HepG2 (cell line): ENCODE measurements around the gene CDS1. TPM values are rescaled to one million over a fixed set of nuclear protein-coding genes. Genes with fewer than 3 reads are reported as not detected.

Source experiments
- ATAC-seq: fragments of 200-7000 bp; cut with Tn5 transposase; 3 replicates; pipeline ENCODE4 v1.9.1; 2020; ENCODE audit warnings: mild to moderate bottlenecking, moderate library complexity
- BruUV-seq: library from RNA; stranded (reverse); fragments of 400-500 nt; replicated peaks from 2 replicates; lab custom pipeline; 2021; lab: Mats Ljungman, UMichigan
- CTCF ChIA-PET: fragments of 300-600 bp; formaldehyde crosslinking; extraction: SDS; loops from one replicate; lab custom pipeline; 2021; ENCODE audit warnings: low total read pairs, inconsistent platforms, low intra/inter-chr PET ratio; lab: Yijun Ruan, JAX
- POLR2A ChIA-PET: fragments of 350-600 bp; sonication (Branson Sonifier 250); formaldehyde crosslinking; loops from one replicate; lab custom pipeline; 2020; ENCODE audit warnings: antibody characterized with exemption, inconsistent platforms; lab: Yijun Ruan, JAX
- DNase-seq: peaks from one replicate; pipeline ENCODE4 v3.0.0-alpha.2; 2015; ENCODE audit warnings: low spot score
- FAIRE-seq: peaks from 3 replicates; lab custom pipeline; 2011; peaks lifted over from hg19 to GRCh38; lab: Jason Lieb, UNC
- H2AFZ ChIP-seq: one replicate; pipeline ENCODE4 v1.6.1; 2011; ENCODE audit warnings: low read length, inconsistent platforms
- H3K27ac ChIP-seq: fragments of 300-600 bp; 3 replicates; pipeline ENCODE4 v1.8.0; 2011; ENCODE audit warnings: mixed run types, mild to moderate bottlenecking, mixed read lengths, low read length, inconsistent platforms; ENCODE audit not compliant: insufficient read depth; ENCODE audit errors: extremely low read length
- H3K27me3 ChIP-seq, 2 experiments: fragments of 200-600 bp in 1 of 2; 2 replicates in 1 of 2; 3 replicates in 1 of 2; pipeline versions ENCODE4 v1.6.0 to v1.8.0; 2011; ENCODE audit warnings: low read length in 2 of 2, mild to moderate bottlenecking in 2 of 2, moderate library complexity in 2 of 2, inconsistent platforms in 1 of 2; ENCODE audit not compliant: insufficient read depth in 2 of 2, control insufficient read depth in 1 of 2
- H3K36me3 ChIP-seq, 2 experiments: fragments of 200-600 bp in 1 of 2; replicated peaks in 1 of 2; 2 replicates in 1 of 2; 3 replicates in 1 of 2; pipeline versions ENCODE4 v1.5.1 to v1.8.0; 2011; ENCODE audit warnings: low read length in 2 of 2, inconsistent platforms in 1 of 2; ENCODE audit not compliant: insufficient read depth in 2 of 2, control insufficient read depth in 1 of 2
- H3K4me1 ChIP-seq: 2 replicates; pipeline ENCODE4 v1.5.1; 2012; ENCODE audit warnings: low read length, inconsistent platforms; ENCODE audit not compliant: insufficient read depth
- H3K4me2 ChIP-seq: 2 replicates; pipeline ENCODE4 v1.6.0; 2011; ENCODE audit warnings: low read depth, low read length, inconsistent platforms
- H3K4me3 ChIP-seq, 3 experiments: fragments of 200-600 bp in 1 of 3; sonication (generic), shearing (Covaris generic) in 1 of 3; replicated peaks in 1 of 3; 2 replicates each; pipeline ENCODE4 v1.5.1; 2011 to 2016; ENCODE audit warnings: low read length in 3 of 3, inconsistent platforms in 2 of 3, low read depth in 2 of 3, mild to moderate bottlenecking in 2 of 3, control low read depth in 1 of 3, mixed read lengths in 1 of 3; ENCODE audit not compliant: insufficient read depth in 1 of 3
- H3K79me2 ChIP-seq: one replicate; pipeline ENCODE4 v1.6.1; 2011; ENCODE audit warnings: low read length, inconsistent platforms; ENCODE audit not compliant: insufficient read depth
- H3K9ac ChIP-seq: 2 replicates; pipeline ENCODE4 v1.6.0; 2011; ENCODE audit warnings: mild to moderate bottlenecking, low read depth, low read length, inconsistent platforms; ENCODE audit not compliant: insufficient read depth
- H3K9me3 ChIP-seq: 2 replicates; pipeline ENCODE4 v1.5.1; 2012; ENCODE audit warnings: mild to moderate bottlenecking, low read length
- H4K20me1 ChIP-seq: 2 replicates; pipeline ENCODE4 v1.6.0; 2011; ENCODE audit warnings: inconsistent platforms, mild to moderate bottlenecking, low read length, moderate library complexity; ENCODE audit not compliant: insufficient read depth
- EZH2 ChIP-seq: conservative IDR thresholded peaks from 2 replicates; pipeline ENCODE4 v1.6.1; 2012; ENCODE audit warnings: mild to moderate bottlenecking, low read depth, low read length, moderate library complexity
- GTF2F1 ChIP-seq: fragments of 150-350 bp; IDR thresholded peaks from 2 replicates; pipeline ENCODE4 v1.6.1; 2014; ENCODE audit warnings: low read length
- KLF15 ChIP-seq: sonication (generic); formaldehyde crosslinking; IDR thresholded peaks from 2 replicates; pipeline ENCODE4 v1.8.1; 2023; ENCODE audit warnings: borderline replicate concordance, mild to moderate bottlenecking, inconsistent platforms, missing genetic modification reagents, mixed read lengths
- YY1 ChIP-seq: IDR thresholded peaks from 2 replicates; pipeline ENCODE4 v1.6.1; 2011; ENCODE audit warnings: low read length, low read depth, moderate library complexity, mild to moderate bottlenecking; ENCODE audit not compliant: insufficient read depth, insufficient replicate concordance
- ZNF503 ChIP-seq: sonication (generic); formaldehyde crosslinking; IDR thresholded peaks from 2 replicates; pipeline ENCODE4 v1.4.0; 2020; ENCODE audit warnings: missing genetic modification reagents
- WGBS: methylation state at CpG from one replicate; pipeline ENCODE4 v1.1.6; 2017; ENCODE audit warnings: low lambda C conversion rate; 5-methylcytosine and 5-hydroxymethylcytosine counted together
- in situ Hi-C: cut with HindIII; loops from 2 replicates; pipeline ENCODE4 v1.10.0; 2017; ENCODE audit warnings: low pct_unique_long_range_greater_than_20kb; ENCODE audit not compliant: extremely low pct_ligation_motif_present
- intact Hi-C: fragments of 100-400 bp; cut with micrococcal nuclease; formaldehyde crosslinking; loops from one replicate; pipeline ENCODE4 v1.10.0; 2022; ENCODE audit not compliant: unreplicated experiment
- polyA plus RNA-seq, 8 experiments: library from polyadenylated mRNA; depleted of rRNA in 3 of 8; stranded (reverse) in 7 of 8; unstranded in 1 of 8; fragments of >200 nt; fragmentation: Illumina TruSeq in 4 of 8; extraction: Trizol in 4 of 8; gene quantifications; 2 replicates each; pipeline versions ENCODE4 v1.2.1 to v1.2.3, GENCODE V29; 2011 to 2016; ENCODE audit warnings: low read depth in 4 of 8, missing spikeins in 1 of 8, mixed read lengths in 1 of 8; ENCODE audit not compliant: insufficient read depth in 1 of 8
- total RNA-seq, 5 experiments: library from RNA; depleted of rRNA; stranded (reverse); fragments of >200 nt; fragmentation: Illumina TruSeq; extraction: Trizol; gene quantifications; 2 replicates each; pipeline ENCODE4 v1.2.3, GENCODE V29; 2016; ENCODE audit warnings: low read depth in 1 of 5

The CDS1 gene
- total and polyA plus RNA-seq, 2 of the 13 experiments (the other 11 are each of a cell fraction or from before 2014, with no cell fraction given): 2.1 to 3.2 TPM

GRCh38 chr4:84562156-84562555, 20.8 kb upstream of the CDS1 start:
- H3K79me2 ChIP-seq: no peaks in the 10 kb centered on the region

DNA sequence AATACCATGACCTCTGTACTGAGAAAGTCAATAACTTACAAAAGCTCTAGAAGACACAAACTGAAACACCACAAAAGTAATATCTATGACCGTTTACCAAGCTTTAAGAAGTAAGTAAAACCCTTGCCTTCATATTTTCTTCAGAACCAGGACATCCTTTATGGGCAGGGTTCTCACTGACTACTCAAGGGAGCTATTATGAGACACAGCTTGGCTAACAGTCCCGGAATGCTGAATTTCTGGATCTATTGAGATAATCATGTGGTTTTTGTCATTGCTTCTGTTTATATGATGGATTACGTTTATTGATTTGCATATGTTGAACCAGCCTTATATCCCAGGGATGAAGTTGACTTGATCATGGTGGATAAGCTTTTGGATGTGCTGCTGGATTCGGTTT, 19.9 kb upstream of the CDS1 start:
- Histone ChIP-seq H3K9me3 (no peaks in the 10 kb centered on the region), H3K79me2 (no peaks in the 10 kb centered on the region), H3K27ac (no peak overlapping the region), H2AFZ (no peak overlapping the region), H3K4me3 (no peak overlapping the region), H4K20me1 (no peaks in the 10 kb centered on the region), H3K4me1 (no peaks in the 10 kb centered on the region)
- FAIRE-seq: no peak
- no TSS peak for BruUV-seq
- POLR2A ChIA-PET: no interaction called here
- 0% methylated on average over 4 of the region's 4 CpGs for WGBS
- no peak for TF ChIP-seq ZNF503 (CRISPR knock-in tag)
- no peak for TF ChIP-seq EZH2
- no peak for TF ChIP-seq KLF15 (CRISPR knock-in tag)
- TF ChIP-seq GTF2F1: no peak
- TF ChIP-seq, all 625 proteins: peak for 0
- in situ Hi-C loops: no loop called here
- no peak for DNase-seq
- no peak for ATAC-seq
- Histone ChIP-seq H3K27me3 (no peaks in the 10 kb centered on the region; a peak in 1 of 5 replicates), H3K9ac (no peak overlapping the region), H3K36me3 (no peaks in the 10 kb centered on the region), H3K4me2 (no peak overlapping the region)
- intact Hi-C loops: no loop called here
- CTCF ChIA-PET: no interaction called here

More at GRCh38 chr4:84562156-84562555, 20.8 kb upstream of the CDS1 start:
- no peak for ATAC-seq
- no peaks in the 10 kb centered on the region; a peak in 1 of 5 replicates for H3K27me3 ChIP-seq
- no TSS peak for BruUV-seq
- no peak for DNase-seq
- FAIRE-seq: no peak
- ChIA-PET POLR2A (no interaction called here), CTCF (no interaction called here)
- H4K20me1 ChIP-seq: no peaks in the 10 kb centered on the region
- no peak overlapping the region for H3K27ac ChIP-seq
- TF ChIP-seq YY1: no peak
- H3K4me3 ChIP-seq: no peak overlapping the region
- H2AFZ ChIP-seq: no peak overlapping the region
- WGBS: 44% methylated on average over 5 of the region's 5 CpGs
- no peak overlapping the region for H3K9ac ChIP-seq
- intact Hi-C loops: no loop called here
- no peaks in the 10 kb centered on the region for H3K36me3 ChIP-seq
- no peaks in the 10 kb centered on the region for H3K4me1 ChIP-seq
- no peak overlapping the region for H3K4me2 ChIP-seq
- in situ Hi-C loops: no loop called here
- H3K9me3 ChIP-seq: no peaks in the 10 kb centered on the region
